ENCODE results near the gene GOSR1. TPM values are rescaled to one million over a fixed set of nuclear protein-coding genes. Genes with fewer than 3 reads are reported as not detected.
A peak's percentile ranks its signal among the peaks of the same experiment; 100 is the strongest.
"Not testable (repeated sequence)": the region's sequence is repeated elsewhere in the genome, so short reads cannot be mapped to it uniquely, and the experiment has no call there.

GOSR1 gene
- total RNA-seq, 2 donors from 2014 or later: 42.8 to 51.1 TPM

DNA sequence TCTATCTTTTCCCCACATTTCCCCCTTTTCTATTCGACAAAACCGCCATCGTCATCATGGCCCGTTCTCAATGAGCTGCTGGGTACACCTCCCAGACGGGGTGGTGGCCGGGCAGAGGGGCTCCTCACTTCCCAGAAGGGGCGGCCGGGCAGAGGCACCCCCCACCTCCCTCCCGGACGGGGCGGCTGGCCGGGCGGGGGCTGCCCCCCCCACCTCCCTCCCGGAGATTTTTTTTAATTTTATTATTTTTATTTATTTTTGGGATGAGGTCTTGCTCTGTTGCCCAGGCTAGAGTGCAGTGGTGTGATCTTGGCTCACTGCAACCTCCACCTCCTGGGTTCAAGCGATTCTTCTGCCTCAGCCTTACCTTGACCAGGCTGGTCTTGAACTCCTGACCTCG is 59.6 kb downstream of the GOSR1 start:
- not testable (repeated sequence) for ATAC-seq; H3K27ac Mint-ChIP-seq; H3K4me1 Mint-ChIP-seq; H3K27me3 Mint-ChIP-seq; H3K36me3 Mint-ChIP-seq (ENCODE audit: low read depth); H3K9me3 ChIP-seq (ENCODE audit: control insufficient read depth, low read length, poor library complexity, severe bottlenecking); H3K4me3 Mint-ChIP-seq; DNase-seq

DNA sequence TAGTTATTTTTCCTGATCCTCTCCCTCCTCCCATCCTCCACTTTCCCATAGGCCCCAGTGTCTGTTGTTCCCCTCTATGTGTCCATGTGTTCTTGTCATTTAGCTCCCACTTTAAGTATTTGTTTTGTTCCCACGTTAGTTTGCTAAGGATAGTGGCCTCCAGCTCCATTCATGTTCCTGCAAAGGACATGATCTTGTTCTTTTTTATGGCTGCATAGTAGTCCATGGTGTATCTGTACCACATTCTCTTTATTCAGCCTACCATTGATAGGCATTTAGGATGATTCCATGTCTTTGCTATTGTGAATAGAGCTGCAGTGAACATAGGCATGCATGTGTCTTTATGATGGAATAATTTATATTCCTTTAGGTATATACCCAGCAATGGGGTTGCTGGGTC is 60.5 kb downstream of the GOSR1 start:
- not testable (repeated sequence) for H3K27me3 Mint-ChIP-seq; DNase-seq; H3K27ac Mint-ChIP-seq; H3K4me3 Mint-ChIP-seq; ATAC-seq; H3K4me1 Mint-ChIP-seq; H3K36me3 Mint-ChIP-seq (ENCODE audit: low read depth); H3K9me3 ChIP-seq (ENCODE audit: control insufficient read depth, low read length, poor library complexity, severe bottlenecking)

DNA sequence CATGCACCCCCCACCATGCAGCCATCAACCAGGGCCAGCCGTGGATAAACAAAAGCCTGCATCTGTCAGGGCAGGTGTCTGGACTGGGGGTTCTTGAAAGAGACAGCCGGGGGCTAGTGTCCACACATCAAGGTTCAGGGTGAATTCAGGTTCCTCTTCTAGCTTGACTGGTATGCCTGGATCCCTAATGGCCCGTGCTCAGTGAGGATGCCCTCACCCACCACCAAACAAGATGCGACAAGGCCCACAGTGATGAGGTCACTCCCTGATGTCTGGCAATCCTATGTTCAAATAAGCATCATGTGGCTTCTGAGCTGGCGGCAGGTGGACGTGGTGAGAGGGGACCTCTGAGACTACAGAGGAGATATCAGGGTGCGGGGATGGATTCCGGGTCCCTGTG is 64.6 kb downstream of the GOSR1 start:
- Mint-ChIP-seq H3K36me3 (ENCODE audit: low read depth) (peaks cover 4% of the 10 kb centered on the region), H3K4me1 (no peaks in the 10 kb centered on the region), H3K4me3 (no peak overlapping the region), H3K27me3 (no peaks in the 10 kb centered on the region), H3K27ac (no peak overlapping the region)
- ATAC-seq (no peak), DNase-seq (no peak)
- no peaks in the 10 kb centered on the region for H3K9me3 ChIP-seq (ENCODE audit: control insufficient read depth, low read length, poor library complexity, severe bottlenecking)

DNA sequence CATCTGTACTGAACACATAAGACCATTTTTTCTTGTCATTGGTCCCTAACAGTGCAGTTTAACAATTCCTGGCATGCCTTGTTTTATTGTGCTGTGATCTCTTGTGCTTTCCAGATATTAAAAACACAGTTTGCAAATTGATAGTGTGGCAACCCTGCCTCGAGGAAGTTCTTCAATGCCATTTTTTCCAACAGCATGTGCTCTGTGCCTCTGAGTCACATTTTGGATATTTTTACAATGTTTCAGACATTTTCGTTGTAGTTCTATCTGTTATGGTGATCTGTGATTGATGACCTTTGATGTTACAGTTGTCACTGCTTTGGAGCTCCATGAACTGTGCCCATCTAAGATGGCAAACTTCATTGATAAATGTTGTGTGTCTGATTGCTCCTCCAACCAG is 66.2 kb downstream of the GOSR1 start:
- Mint-ChIP-seq H3K4me3 (no peak overlapping the region), H3K27ac (no peak overlapping the region), H3K4me1 (peaks cover under 1% of the 10 kb centered on the region), H3K27me3 (no peaks in the 10 kb centered on the region), H3K36me3 (ENCODE audit: low read depth) (peaks cover 4% of the 10 kb centered on the region)
- no peak for ATAC-seq
- no peak for DNase-seq
- H3K9me3 ChIP-seq (ENCODE audit: control insufficient read depth, low read length, poor library complexity, severe bottlenecking): no peaks in the 10 kb centered on the region

GRCh38 chr17:30545024-30545423 is 67.8 kb downstream of the GOSR1 start:
- H3K4me1 Mint-ChIP-seq: peaks cover 4% of the 10 kb centered on the region
- no peak overlapping the region for H3K27ac Mint-ChIP-seq
- no peaks in the 10 kb centered on the region for H3K9me3 ChIP-seq (ENCODE audit: control insufficient read depth, low read length, poor library complexity, severe bottlenecking)
- H3K27me3 Mint-ChIP-seq: no peaks in the 10 kb centered on the region
- ATAC-seq: no peak
- no peak for DNase-seq
- H3K4me3 Mint-ChIP-seq: no peak overlapping the region
- peaks cover 8% of the 10 kb centered on the region for H3K36me3 Mint-ChIP-seq (ENCODE audit: low read depth)

GRCh38 chr17:30547778-30548573 is 70.8 kb downstream of the GOSR1 start:
- H3K36me3 Mint-ChIP-seq (ENCODE audit: low read depth): peaks cover 4% of the 10 kb centered on the region
- no peak for ATAC-seq
- H3K27me3 Mint-ChIP-seq: no peaks in the 10 kb centered on the region
- no peak overlapping the region for H3K4me3 Mint-ChIP-seq
- DNase-seq: no peak
- H3K27ac Mint-ChIP-seq: no peak overlapping the region
- peaks cover 7% of the 10 kb centered on the region for H3K4me1 Mint-ChIP-seq
- no peaks in the 10 kb centered on the region for H3K9me3 ChIP-seq (ENCODE audit: control insufficient read depth, low read length, poor library complexity, severe bottlenecking)

DNA sequence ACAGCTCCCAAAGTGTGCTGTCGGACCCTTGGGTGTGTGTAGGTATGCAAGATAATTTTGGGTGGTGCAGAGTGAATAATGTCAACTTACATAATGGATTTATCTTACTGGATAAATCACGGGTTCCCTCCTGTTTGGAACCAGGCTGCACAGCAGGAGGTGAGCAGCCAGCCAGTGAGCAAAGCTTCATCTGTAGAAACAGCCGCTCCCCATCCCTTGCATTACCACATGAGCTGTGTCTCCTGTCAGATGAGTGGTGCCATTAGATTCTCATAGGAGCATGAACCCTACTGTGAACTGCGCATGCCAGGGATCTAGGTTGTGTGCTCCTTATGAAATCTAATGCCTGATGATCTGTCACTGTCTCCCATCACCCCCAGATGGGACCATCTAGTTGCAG is 72.0 kb downstream of the GOSR1 start:
- H3K36me3 Mint-ChIP-seq (ENCODE audit: low read depth); ATAC-seq; DNase-seq; H3K9me3 ChIP-seq (ENCODE audit: control insufficient read depth, low read length, poor library complexity, severe bottlenecking); H3K27ac Mint-ChIP-seq; H3K27me3 Mint-ChIP-seq; H3K4me1 Mint-ChIP-seq; H3K4me3 Mint-ChIP-seq: not testable (repeated sequence)

DNA sequence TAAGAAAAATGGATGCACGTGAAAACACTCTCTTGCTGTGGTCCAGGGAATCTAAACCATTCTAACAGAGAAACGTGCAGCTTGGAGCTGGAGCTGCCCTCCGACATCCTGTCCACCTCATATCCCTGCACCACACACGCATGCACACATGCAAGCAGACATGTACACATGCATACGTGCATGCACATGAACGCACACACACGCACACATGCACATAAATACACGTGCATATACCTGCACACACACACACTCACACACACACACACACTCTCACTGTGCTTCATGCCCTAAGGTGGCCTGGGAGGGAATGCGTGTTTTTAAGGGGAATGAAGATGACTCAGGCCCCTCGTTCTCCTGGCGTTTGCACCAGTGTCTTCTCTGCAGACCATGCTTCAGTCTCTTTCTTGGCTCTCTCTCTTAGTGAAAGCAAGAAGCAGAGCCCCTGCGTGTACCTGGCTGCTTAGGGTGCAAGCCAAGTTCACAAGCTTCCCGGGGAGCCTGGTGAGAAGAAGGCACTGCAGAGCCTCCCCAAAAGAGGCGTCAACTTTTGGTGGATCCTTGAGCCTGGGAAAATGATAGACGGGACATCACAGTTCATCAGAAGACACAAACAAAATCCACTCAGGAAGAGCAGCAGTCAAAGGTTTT is 72.8 kb downstream of the GOSR1 start:
- H3K9me3 ChIP-seq (ENCODE audit: control insufficient read depth, low read length, poor library complexity, severe bottlenecking): no peaks in the 10 kb centered on the region
- H3K4me3 Mint-ChIP-seq: no peak overlapping the region
- peaks cover 7% of the 10 kb centered on the region for H3K4me1 Mint-ChIP-seq
- no peaks in the 10 kb centered on the region for H3K27me3 Mint-ChIP-seq
- peak overlapping the region; percentile 53 for H3K27ac Mint-ChIP-seq
- peaks cover 4% of the 10 kb centered on the region for H3K36me3 Mint-ChIP-seq (ENCODE audit: low read depth)
- DNase-seq (no peak), ATAC-seq (no peak)

- ATAC-seq (peak; percentile 56), DNase-seq (no peak)
- no peaks in the 10 kb centered on the region for H3K9me3 ChIP-seq (ENCODE audit: control insufficient read depth, low read length, poor library complexity, severe bottlenecking)
- no peaks in the 10 kb centered on the region for H3K27me3 Mint-ChIP-seq
- H3K4me3 Mint-ChIP-seq: peak overlapping the region; percentile 72
- peak overlapping the region; percentile 53 for H3K27ac Mint-ChIP-seq
- H3K36me3 Mint-ChIP-seq (ENCODE audit: low read depth): peaks cover 4% of the 10 kb centered on the region
- peaks cover 7% of the 10 kb centered on the region for H3K4me1 Mint-ChIP-seq
Measured at GRCh38 chr17:30550512-30551273, 73.5 kb downstream of the GOSR1 start.

- H3K27me3 Mint-ChIP-seq; H3K4me3 Mint-ChIP-seq; ATAC-seq; H3K27ac Mint-ChIP-seq; H3K9me3 ChIP-seq (ENCODE audit: control insufficient read depth, low read length, poor library complexity, severe bottlenecking); H3K4me1 Mint-ChIP-seq; H3K36me3 Mint-ChIP-seq (ENCODE audit: low read depth); DNase-seq: not testable (repeated sequence)
Measured at GRCh38 chr17:30551274-30551995, 74.2 kb downstream of the GOSR1 start.

GRCh38 chr17:30551996-30552339 is 74.8 kb downstream of the GOSR1 start:
- DNase-seq: no peak

DNA sequence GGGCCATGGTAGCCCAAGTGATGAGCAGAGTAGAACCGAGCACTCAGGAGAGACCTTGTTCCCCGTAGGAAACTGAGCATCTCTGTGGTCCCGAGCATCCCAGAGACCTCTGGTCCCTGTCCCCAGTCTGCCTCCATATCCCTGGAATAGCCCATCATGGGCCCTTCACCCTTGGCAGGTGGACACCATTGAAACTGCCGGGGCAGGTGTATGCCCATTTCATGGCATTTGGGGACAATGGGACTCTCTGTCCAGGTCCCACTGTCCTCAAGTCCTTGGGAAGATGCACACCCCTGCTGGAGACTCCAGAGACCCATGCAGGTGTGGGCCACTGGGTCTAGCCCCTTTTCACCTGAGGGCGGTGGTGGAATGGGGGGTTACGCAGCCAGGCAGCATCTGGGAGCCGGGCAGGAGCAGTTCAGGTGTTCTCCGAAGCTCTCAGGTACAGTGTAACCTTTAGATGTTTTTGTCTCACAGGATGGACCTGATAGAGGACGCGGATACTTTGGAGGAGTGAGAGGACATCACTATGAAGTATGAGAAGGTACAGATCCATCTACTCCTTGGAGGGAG is 75.9 kb downstream of the GOSR1 start:
- no peak overlapping the region for H3K27ac Mint-ChIP-seq
- no peak overlapping the region for H3K4me3 Mint-ChIP-seq
- ATAC-seq (no peak), DNase-seq (no peak)
- H3K4me1 Mint-ChIP-seq: peaks cover 13% of the 10 kb centered on the region
- H3K36me3 Mint-ChIP-seq (ENCODE audit: low read depth): peaks cover 4% of the 10 kb centered on the region
- no peaks in the 10 kb centered on the region for H3K27me3 Mint-ChIP-seq
- no peaks in the 10 kb centered on the region for H3K9me3 ChIP-seq (ENCODE audit: control insufficient read depth, low read length, poor library complexity, severe bottlenecking)

More at GRCh38 chr17:30551996-30552339, 74.8 kb downstream of the GOSR1 start:
- Mint-ChIP-seq H3K27ac (no peak overlapping the region), H3K36me3 (ENCODE audit: low read depth) (peaks cover 4% of the 10 kb centered on the region), H3K4me1 (peaks cover 9% of the 10 kb centered on the region), H3K4me3 (no peak overlapping the region), H3K27me3 (no peaks in the 10 kb centered on the region)
- no peak for ATAC-seq
- H3K9me3 ChIP-seq (ENCODE audit: control insufficient read depth, low read length, poor library complexity, severe bottlenecking): no peaks in the 10 kb centered on the region
